ENCODE results near the gene HEXB. TPM values are rescaled to one million over a fixed set of nuclear protein-coding genes. Genes with fewer than 3 reads are reported as not detected.
A peak's percentile ranks its signal among the peaks of the same experiment; 100 is the strongest.

HEXB gene
- total and polyA plus RNA-seq, 2 of the 13 experiments (the other 11 are each of a cell fraction or from before 2014, with no cell fraction given): 100 to 104 TPM

GRCh38 chr5:74640954-74641734 is 43.9 kb upstream of the HEXB start (continued):
- 0 out of 2 replicates have a peak, but pooled peaks have one; percentile 30 for TF ChIP-seq TCF7 (IDR thresholded peaks at IDR 0.05; ENCODE audit: low read depth)
- TF ChIP-seq FOXK2 (IDR thresholded peaks at IDR 0.05): no peak
- no peak for TF ChIP-seq TSC22D2 (CRISPR knock-in tag; IDR thresholded peaks at IDR 0.05; ENCODE audit: borderline replicate concordance)
- no peak for TF ChIP-seq E2F5 (CRISPR knock-in tag; conservative IDR thresholded peaks at IDR 0.05)
- no peak for TF ChIP-seq ZNF234 (CRISPR knock-in tag; conservative IDR thresholded peaks at IDR 0.05)
- no peak for TF ChIP-seq ASH2L (IDR thresholded peaks at IDR 0.05; ENCODE audit: insufficient read length, low read depth, low read length)
- TF ChIP-seq YEATS4 (CRISPR knock-in tag; IDR thresholded peaks at IDR 0.05; ENCODE audit: borderline replicate concordance): peak; percentile 88
- TF ChIP-seq ZNF660 (CRISPR knock-in tag; IDR thresholded peaks at IDR 0.05; ENCODE audit: borderline replicate concordance, low read depth): no peak
- TF ChIP-seq NFYB (CRISPR knock-in tag; IDR thresholded peaks at IDR 0.05): peak; percentile 74
- peak; percentile 53 for TF ChIP-seq FOSL2 (CRISPR knock-in tag; IDR thresholded peaks at IDR 0.05)
- TF ChIP-seq SMARCC2 (IDR thresholded peaks at IDR 0.05): no peak
- TF ChIP-seq ZSCAN12 (CRISPR knock-in tag; IDR thresholded peaks at IDR 0.05): 0 out of 2 replicates have a peak, but pooled peaks have one; percentile 24
- TF ChIP-seq ZNF563 (CRISPR knock-in tag; IDR thresholded peaks at IDR 0.05): no peak; the same call in 1 of the 2 replicates
- TF ChIP-seq ZNF780A (CRISPR knock-in tag; IDR thresholded peaks at IDR 0.05): no peak
- TF ChIP-seq ZNF543 (CRISPR knock-in tag; IDR thresholded peaks at IDR 0.05): peak; percentile 25; the same call in 1 of the 2 replicates
- no peak for TF ChIP-seq SP2 (CRISPR knock-in tag; IDR thresholded peaks at IDR 0.05)
- peak; percentile 80 for TF ChIP-seq DRAP1 (CRISPR knock-in tag; IDR thresholded peaks at IDR 0.05)
- peak; percentile 88 for TF ChIP-seq HOXA3 (CRISPR knock-in tag; IDR thresholded peaks at IDR 0.05)
- TF ChIP-seq ELF4 (CRISPR knock-in tag; IDR thresholded peaks at IDR 0.05; ENCODE audit: borderline replicate concordance): no peak
- no peak for TF ChIP-seq HOXA7 (CRISPR knock-in tag; IDR thresholded peaks at IDR 0.05)
- TF ChIP-seq GLMP (CRISPR knock-in tag; IDR thresholded peaks at IDR 0.05; ENCODE audit: borderline replicate concordance): no peak
- no peak for TF ChIP-seq NPAS2 (CRISPR knock-in tag; IDR thresholded peaks at IDR 0.05; ENCODE audit: borderline replicate concordance)
- peak; percentile 69; the same call in 1 of the 2 replicates for TF ChIP-seq ZFP41 (CRISPR knock-in tag; IDR thresholded peaks at IDR 0.05; ENCODE audit: borderline replicate concordance)
- TF ChIP-seq THAP9 (CRISPR knock-in tag; IDR thresholded peaks at IDR 0.05; ENCODE audit: borderline replicate concordance): no peak; the same call in 1 of the 2 replicates
- TF ChIP-seq NCOA5 (CRISPR knock-in tag; IDR thresholded peaks at IDR 0.05): no peak

All from HepG2 (cell line).